IPS DF 4.7 (cell line): ENCODE data around the gene FHIT.
"Not testable (repeated sequence)": the region's sequence is repeated elsewhere in the genome, so short reads cannot be mapped to it uniquely, and the experiment has no call there.

Experiments
- DNase-seq: peaks from one replicate; pipeline ENCODE4 v3.0.0-alpha.2; 2013; ENCODE audit warnings: low spot score; ENCODE audit errors: extremely low read depth

Gene FHIT

DNA sequence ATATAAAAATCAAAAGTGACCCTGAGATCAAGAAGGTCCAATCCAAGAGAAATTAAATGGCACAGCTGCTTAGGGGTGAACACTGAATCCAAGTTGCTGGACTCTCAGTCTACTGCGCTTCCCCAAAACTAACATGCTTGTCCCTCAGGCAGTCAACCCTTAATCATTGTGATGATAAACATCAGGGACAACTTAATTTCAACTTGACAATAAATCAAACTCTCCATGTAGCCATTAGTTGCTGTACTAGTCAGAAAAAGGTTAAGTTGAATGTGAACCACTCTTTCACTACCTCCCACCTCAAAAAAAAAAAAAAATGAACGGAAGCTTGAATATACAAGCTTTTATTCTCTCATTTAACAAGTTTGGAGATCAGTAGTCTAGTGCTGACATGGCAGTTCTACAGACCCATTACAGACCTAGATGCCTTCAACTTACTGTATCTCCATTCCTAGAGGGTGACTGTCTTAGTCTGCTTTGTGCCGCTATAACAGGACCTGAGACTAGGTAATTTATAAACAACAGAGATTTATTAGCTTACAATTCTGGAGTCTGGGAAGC lies 185.7 kb downstream of the FHIT start:
- no peak for DNase-seq

DNA sequence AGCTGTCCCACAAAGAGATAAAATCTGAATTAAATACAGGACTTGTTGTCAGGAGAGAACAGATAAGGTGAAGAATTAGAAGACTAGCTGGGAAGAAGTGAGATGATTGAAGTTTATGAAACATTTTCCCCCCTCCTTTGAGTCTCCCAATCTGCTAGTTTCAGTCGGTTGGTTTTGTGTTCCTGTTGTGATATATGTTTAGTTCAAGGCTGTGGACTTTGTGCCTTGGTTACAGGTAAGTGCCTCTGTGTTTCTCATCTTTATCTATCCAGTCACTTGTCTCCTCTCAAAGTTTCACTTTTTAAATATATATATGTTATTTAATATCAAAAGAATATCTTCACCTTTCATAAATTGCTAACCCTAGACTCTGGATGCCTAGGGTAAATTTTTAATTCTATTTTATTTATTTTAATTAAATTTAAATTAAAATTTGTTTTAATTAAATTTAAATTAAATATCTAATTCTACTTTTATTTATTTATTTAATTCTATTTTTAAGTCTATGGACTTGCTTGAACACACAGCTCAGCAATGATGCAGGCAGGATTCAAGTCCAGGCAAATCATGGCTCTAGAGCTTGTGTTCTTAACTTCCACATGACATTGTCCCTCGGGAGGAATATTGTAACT lies 190.0 kb downstream of the FHIT start:
- DNase-seq, result no peak

DNA sequence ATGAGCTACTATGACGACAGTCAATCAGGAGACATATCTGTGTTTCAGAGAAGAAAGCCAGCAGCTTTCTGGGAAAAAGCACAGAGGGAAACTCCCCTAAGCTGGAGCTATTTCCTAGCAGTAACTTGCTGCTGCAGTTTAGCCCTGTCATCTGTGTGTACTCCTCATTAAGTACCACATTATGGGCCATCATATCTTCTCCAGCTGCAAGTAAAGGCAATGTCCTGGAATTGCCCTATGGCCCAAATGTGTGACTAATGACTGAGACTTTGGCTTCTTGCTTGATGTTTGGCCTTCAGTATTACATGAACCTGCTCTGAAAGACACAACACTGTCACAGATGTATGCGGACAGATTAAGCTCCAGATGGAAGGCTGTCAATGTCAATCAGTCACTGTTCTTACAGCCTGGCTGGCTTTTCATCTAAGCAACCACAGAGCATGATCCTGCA lies 190.8 kb downstream of the FHIT start:
- no peak for DNase-seq

DNA sequence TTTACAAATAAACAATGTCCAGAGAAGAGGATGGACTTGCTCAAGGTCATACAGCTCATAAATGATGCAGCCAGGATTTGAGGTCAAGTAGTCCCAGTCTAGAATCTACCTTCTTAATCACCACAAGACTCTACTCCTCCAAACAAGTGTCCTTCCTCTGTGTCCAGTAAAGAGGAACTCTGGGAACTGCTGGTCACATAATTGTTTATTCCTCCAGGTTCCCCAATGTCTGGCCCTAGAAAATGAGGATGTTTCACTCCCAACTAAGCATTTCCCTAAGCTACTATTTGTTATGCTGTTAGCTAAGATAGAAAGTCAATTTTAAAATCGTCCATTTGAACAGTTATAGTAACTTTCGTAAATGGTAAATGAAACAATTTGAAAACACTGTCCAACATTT lies 192.4 kb downstream of the FHIT start:
- no peak for DNase-seq

DNA sequence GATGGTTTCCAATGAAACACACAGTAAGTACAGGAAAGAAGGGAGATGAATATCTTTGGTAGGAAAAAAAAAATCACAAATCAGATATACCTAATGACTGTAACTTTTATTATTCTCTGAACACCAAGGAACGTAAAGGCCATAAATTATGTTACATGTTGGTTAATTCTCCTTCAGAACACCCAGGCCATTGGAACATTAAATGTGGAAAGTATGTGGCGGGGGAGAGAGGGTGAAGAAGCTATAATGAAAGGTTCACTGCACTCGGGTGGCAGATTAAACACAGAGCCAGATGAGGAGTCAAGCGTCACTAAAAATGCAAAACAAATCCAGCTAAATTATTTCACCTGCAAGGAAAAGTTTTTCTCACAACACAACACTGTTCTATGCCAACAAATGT lies 193.8 kb downstream of the FHIT start:
- DNase-seq, result no peak

DNA sequence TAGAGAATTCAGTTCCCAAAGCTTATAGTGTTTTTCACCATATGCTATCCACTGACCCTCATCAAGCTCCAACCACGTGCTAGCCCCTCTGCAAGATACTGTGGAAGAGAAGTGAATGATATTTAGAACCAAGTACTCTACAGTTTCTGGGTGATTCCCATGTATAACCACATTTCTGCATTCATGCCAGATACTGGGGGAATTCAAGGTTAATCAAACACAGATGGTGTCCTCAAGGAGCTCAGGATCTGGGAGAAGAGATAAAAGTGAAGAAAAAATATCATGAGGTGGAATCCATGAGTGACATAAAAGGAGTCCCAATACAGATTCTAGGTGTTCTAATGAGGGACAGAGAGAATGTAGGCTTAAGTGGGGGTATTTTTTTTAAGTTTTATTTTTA lies 195.8 kb downstream of the FHIT start:
- no peak for DNase-seq

DNA sequence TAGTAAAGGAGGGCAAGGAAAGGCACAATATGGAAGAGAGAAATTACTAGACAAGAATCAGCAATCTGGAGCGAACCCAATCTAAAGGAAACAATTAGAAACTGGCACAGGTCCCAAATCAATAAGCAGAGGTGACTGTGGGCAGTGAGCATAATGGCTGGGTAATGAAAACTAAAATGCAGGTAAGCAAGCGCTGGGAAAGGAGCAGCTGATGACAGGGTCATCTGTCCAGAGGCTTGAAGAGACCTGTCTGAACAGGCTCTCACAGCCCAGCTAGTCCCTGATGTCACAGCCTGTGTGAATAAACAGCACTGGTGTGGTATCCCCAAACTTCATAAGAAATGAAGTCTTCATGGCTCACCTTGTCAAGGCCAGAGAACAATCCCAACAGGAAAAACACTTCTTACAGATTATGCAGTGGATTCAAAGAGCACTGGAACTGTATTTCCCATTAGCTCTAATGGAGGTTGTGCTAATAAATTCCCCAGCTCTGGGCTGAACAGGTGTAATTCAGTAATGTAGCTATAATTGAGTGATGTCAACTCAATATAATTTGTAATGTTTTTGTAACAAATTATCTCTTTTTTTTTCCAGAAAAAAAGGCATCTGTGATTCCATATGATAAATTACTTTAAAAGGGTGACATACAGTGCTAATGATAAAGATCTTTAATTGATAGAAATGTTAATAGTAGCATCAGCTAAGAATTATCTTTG lies 197.3 kb downstream of the FHIT start:
- DNase-seq, result no peak

DNA sequence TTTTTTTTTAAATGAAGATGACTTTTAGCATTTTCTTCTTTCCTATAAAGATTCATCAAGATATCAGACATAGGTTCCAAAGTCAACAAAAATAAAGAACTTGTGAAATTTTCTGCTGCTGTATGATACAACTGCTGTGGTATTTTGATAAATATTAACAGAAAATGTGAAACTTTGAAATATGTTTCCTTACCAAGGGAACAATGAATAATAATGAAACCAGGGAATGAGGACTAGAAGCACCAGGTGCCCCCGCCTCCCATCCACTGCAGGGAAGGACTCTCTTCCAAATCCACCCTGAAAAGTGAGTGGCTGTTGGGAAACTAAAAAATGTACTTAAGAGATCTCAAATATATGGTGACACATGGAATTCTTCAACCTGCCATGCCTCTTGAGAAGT lies 198.4 kb downstream of the FHIT start:
- DNase-seq, result no peak

DNA sequence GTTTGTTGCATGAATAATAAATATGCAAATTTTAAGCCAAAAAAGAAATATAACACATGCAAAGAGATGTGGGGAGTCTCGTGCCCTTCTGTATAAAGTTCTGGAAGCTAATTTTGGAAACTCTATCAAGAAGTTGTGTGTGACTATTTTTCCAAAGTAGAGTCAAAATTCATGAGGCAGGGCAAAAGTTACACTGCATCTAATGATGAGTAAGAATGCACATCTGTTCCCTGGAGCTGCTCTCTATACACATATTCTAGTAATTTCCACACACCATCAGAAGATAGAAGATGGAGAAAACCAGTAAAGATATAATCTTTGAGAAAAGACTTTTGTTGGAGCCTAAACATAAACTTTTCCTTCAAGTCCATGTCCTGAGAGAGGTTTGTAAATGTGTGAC lies 199.6 kb downstream of the FHIT start:
- no peak for DNase-seq

DNA sequence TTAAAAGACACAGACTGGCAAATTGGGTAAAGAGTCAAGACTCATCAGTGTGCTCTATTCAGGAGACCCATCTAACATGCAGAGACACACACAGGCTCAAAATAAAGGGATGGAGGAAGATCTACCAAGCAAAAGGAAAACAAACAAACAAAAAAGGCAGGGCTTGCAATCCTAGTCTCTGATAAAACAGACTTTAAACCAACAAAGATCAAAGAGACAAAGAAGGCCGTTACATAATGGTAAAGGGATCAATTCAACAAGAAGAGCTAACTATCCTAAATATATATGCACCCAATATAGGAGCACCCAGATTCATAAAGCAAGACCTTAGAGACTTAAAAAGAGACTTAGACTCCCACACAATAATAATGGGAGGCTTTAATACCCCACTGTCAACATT lies 206.1 kb downstream of the FHIT start:
- not testable (repeated sequence) for DNase-seq

DNA sequence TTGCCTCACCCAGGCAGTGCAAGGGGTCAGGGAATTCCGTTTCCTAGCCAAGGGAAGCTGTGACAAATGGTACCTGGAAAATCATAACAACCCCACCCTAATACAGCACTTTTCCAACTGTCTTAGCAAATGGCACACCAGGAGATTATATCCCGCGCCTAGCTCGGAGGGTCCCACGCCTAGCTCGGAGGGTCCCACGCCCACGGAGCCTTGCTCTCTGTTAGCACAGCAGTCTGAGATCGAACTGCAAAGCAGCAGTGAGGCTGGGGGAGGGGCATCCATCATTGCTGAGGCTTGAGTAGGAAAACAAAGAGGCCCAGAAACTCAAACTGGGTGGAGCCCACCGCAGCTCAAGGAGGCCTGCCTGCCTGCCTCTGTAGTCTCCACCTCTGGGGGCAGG lies 208.1 kb downstream of the FHIT start:
- no peak for DNase-seq

DNA sequence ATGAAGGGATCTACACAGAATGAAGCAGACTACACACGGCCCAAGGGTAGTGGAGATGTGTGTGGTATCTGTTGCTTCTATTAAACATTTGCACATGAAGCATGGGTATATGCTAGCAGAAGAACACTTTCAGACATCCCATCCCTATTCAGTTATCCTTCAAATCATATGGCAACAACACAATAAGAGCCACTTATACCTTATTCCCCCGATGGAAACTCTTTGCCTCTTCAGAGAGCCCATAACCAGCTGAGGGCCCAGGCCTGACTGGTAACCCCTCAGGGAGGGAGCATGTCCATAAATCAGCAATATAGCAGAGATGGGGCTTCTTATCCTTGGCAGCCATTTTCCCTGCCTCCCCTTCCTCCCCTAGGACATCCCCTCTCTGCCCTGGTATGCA lies 210.6 kb downstream of the FHIT start:
- DNase-seq, result no peak

DNA sequence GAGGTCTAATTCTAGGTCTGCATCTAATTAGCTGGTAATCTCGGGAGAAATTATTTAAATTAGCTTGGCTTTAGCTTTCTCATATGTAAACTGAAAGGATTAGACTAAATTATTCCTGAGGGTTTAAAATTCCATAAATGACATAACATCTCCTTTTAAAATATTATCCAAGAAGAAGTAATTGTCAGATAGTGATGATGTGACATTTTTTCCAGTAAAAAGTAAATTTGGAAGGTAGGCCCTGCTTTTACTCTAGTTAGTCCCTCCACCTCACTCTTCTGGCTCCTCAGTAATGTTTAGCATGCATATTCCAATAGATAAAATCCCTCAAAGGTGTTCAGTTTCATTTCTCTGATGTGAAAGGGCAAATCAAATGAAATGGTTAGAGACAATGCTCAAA lies 215.7 kb downstream of the FHIT start:
- no peak for DNase-seq

DNA sequence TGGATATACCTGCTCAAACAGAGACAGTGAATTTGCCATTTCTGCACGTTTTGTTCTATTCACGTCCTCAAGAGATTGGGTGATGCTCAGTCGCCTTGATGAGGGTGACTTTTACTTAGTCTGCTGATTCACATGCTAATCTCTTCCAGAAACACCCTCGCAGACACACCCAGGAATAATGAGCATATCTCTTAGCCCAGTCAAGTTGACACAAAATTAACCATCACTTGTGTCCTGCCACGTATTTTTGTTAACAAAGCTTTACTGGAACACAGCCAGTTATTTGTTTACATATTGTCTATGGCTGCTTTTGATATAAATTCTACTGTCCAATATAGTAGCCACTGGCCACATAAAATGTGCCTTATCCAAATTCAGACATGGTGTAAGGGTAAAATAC lies 218.3 kb downstream of the FHIT start:
- DNase-seq, result no peak

DNA sequence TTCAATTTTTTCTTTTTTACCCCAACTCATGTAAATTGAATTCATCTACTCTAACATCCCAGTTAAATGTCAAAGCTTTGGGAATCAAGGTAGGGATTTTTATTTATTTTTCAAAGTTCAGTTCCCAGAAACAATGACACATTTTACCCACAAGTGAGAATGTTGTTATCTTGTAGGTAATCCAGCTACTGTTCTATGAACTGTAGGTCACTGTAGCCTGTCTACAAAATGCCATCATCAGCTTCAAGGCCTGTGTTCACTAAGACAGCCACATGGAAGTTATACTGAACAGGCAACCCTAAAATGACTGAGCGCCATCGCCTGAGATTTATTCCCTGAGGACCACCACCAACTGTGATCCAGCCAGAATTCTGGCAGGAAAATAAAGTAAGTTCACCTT lies 219.7 kb downstream of the FHIT start:
- DNase-seq, result no peak

DNA sequence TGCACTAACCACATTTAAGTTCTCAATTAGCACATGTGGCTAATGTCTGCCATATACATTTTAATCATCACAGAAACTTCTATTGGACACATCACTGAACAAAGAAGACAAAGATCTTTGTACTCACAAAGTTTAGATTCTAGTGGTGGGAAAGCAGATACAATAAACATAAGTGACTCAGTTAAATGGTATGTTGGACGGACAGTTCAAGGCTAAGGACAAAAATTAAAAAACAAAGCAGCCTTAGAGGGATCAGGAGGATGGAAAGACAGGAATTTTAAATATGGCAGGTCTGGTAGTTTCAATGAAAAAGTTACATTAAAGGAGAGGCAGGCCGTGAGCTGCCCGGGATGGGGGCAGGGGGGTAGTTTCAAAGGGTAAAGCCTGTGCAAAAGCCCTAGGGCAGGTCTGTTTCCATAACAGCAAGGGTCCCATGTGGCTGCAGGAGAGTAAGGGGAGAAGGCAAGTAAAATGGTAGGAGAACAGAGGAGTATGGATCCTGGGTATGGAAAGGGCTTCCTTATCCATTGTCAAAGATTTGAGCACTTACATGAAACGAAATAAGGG lies 220.7 kb downstream of the FHIT start:
- DNase-seq, result no peak

DNA sequence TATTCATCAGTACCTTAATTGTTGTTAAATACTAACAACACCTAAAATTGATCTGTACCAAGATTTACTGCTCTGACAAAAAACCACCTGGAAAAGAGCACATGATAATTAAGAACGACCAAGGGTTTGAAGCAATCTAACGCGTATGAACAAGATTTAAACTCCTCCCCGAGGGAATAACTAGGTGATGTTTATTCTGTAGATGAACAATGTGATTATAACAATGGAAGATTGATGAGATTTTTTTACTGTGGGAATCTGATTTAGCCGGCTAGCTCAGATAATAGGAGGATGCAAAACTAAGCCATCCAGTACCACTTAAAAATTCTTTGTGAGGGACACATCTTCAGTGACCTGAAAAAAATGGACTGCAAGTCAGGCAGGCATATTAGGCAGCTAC lies 222.1 kb downstream of the FHIT start:
- no peak for DNase-seq

DNA sequence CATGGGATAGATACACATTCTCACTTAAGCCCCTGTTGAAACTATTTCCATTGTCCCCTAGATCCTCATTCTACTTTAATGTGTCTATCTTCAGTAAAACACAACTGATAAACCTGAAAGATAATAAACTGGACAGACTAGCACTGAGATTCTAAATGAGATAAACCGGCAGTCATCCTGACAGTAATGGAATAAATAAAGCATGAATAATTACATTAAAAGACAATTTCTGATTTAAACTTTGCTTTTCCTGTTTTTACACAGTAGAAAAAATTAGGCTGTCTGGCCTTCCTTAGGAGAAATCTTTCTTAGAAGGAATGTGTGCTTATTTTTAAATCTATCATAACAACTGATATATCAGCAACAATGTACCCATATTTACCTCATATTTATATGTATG lies 232.4 kb downstream of the FHIT start:
- no peak for DNase-seq

DNA sequence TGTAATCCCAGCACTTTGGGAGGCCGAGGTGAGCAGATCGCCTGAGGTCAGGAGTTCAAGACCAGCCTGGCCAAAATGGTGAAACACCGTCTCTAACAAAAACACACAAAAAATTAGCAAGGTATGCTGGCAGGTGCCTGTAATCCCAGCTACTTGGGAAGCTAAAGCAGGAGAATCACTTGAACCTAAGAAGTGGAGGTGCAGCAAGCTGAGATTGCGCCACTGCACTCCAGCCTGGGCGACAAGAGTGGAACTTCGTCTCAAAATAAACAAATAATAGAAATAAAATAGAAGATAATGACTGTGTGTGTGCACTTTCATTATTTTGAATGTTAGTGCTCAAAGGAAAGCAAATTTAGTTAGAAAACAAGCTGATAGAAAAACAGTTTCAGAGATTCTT lies 234.2 kb downstream of the FHIT start:
- DNase-seq, result not testable (repeated sequence)

DNA sequence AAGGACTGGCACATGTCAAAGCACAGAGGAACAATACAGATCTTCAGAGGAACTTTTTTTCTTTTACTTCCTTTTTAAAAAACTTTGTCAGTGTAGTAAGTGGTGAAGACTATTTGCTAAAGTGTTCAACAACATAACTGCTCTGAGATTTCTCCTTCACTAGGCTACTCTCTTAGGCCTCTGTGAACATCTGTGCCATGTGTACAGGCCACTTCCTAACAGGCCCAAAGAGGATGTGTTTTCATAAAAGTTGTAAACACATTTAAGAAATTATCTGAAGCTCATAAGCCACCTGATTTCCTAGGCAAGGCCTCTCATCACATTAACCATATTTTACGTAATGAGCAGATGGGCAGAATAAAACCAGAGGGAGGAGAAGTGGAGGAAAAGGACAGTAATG lies 235.4 kb downstream of the FHIT start:
- no peak for DNase-seq

DNA sequence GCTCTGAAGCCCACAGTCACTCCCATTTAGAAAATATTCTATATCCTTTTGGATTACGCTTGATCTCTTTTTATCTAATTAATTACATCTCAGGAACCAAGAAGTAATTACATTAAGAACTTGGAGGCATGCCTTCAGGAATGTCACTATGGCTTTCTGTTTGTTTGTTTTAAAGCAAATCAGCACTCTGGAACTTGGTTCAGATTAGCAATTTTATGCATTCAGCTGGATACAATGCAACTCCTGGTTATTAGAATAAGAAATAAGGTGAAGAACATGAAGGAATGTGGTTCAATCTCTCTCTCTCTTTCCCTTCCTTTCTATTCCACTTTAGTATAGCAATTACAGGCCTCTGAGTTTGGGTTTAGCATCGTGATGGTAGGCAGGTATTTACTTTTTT lies 235.8 kb downstream of the FHIT start:
- DNase-seq, result no peak

DNA sequence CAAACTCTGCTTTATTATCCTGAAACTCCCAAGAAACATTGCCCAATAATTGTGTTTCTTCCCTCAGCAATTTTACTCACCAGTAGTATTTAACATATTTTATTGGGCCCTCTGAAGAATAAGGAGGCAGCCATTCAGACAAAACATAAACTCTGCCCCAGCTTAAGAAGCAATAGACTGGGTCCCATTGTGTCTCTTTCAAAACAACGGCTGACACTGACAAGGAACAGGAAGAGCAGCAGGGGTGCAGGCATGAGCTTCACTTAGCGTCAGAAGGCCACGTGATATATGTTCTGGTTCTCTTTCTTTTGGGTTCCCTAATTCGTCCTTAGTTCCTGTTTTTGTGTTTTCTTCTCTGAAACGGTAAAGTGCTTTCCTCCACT lies 242.3 kb downstream of the FHIT start:
- DNase-seq, result no peak
